Measurements from ENCODE around the gene HNF1A.

GRCh38 chr12:120956579-120957300 is 21.6 kb upstream of the HNF1A start:
- TF ChIP-seq POLR2A (IDR thresholded peaks at IDR 0.05; ENCODE audit: low read depth, low read length) (no peak), POLR2AphosphoS5 (IDR thresholded peaks at IDR 0.05; ENCODE audit: low read depth, low read length) (no peak)
